OCI-LY7 (cell line): ENCODE data around the gene GPS1. TPM values are rescaled to one million over a fixed set of nuclear protein-coding genes. Genes with fewer than 3 reads are reported as not detected.

ENCODE experiments used
- BruUV-seq: library from RNA; stranded (reverse); fragments of 400-500 nt; replicated peaks from 2 replicates; lab custom pipeline; 2021; lab: Mats Ljungman, UMichigan
- CTCF ChIA-PET: fragments of 300-600 bp; sonication (Branson Sonifier 250); formaldehyde crosslinking; loops from one replicate; lab custom pipeline; 2022; ENCODE audit warnings: antibody characterized with exemption; ENCODE audit not compliant: unreplicated experiment; lab: Charles Lee
- POLR2A ChIA-PET: fragments of 300-600 bp; sonication (Branson Sonifier 250); formaldehyde crosslinking; loops from one replicate; lab custom pipeline; 2022; ENCODE audit warnings: antibody characterized with exemption; lab: Charles Lee
- DNase-seq: peaks from one replicate; pipeline ENCODE4 v3.0.0-alpha.2; 2015; ENCODE audit warnings: low spot score
- H2AFZ ChIP-seq: fragments of 200-600 bp; sonication (generic), shearing (Covaris generic); 2 replicates; pipeline ENCODE4 v1.6.1; 2014; ENCODE audit warnings: mild to moderate bottlenecking, antibody characterized with exemption, low read length, moderate library complexity
- H3K27ac ChIP-seq: fragments of 200-600 bp; sonication (generic); 2 replicates; pipeline ENCODE4 v1.5.1; 2014; ENCODE audit warnings: mixed run types, low read depth, mild to moderate bottlenecking, moderate library complexity, low read length, inconsistent platforms; ENCODE audit not compliant: poor library complexity, severe bottlenecking
- H3K36me3 ChIP-seq: fragments of 200-600 bp; sonication (generic); 2 replicates; pipeline ENCODE4 v1.6.1; 2014; ENCODE audit warnings: mild to moderate bottlenecking, antibody characterized with exemption, low read length, moderate library complexity, mixed read lengths; ENCODE audit not compliant: insufficient read depth
- H3K4me1 ChIP-seq: fragments of 200-600 bp; sonication (generic); 2 replicates; pipeline ENCODE4 v1.5.1; 2014; ENCODE audit warnings: mild to moderate bottlenecking, low read length; ENCODE audit not compliant: insufficient read depth, poor library complexity, severe bottlenecking
- H3K4me2 ChIP-seq: fragments of 200-600 bp; sonication (generic); 2 replicates; pipeline ENCODE4 v1.6.1; 2014; ENCODE audit warnings: mild to moderate bottlenecking, low read length
- H3K4me3 ChIP-seq: fragments of 200-600 bp; sonication (generic); 2 replicates; pipeline ENCODE4 v1.5.1; 2014; ENCODE audit warnings: mild to moderate bottlenecking, low read depth, low read length; ENCODE audit not compliant: poor library complexity, severe bottlenecking
- H3K79me2 ChIP-seq: fragments of 200-600 bp; sonication (generic); 2 replicates; pipeline ENCODE4 v1.6.1; 2016; ENCODE audit warnings: low read depth, mild to moderate bottlenecking, low read length, moderate library complexity, mixed read lengths; ENCODE audit not compliant: insufficient read depth
- H3K9me2 ChIP-seq: fragments of 200-600 bp; sonication (generic); 2 replicates; pipeline ENCODE4 v1.6.1; 2016; ENCODE audit warnings: mild to moderate bottlenecking, low read length, mixed read lengths; ENCODE audit not compliant: insufficient read depth
- H3K9me3 ChIP-seq: fragments of 200-600 bp; sonication (generic); 2 replicates; pipeline ENCODE4 v1.6.1; 2014; ENCODE audit warnings: mild to moderate bottlenecking, mixed run types, low read length, mixed read lengths
- H4K20me1 ChIP-seq: fragments of 200-600 bp; sonication (generic); 2 replicates; pipeline ENCODE4 v1.6.1; 2014; ENCODE audit warnings: mild to moderate bottlenecking, antibody characterized with exemption, low read length, moderate library complexity, mixed read lengths; ENCODE audit not compliant: insufficient read depth
- EZH2phosphoT487 ChIP-seq: fragments of 200-600 bp; sonication (generic); IDR thresholded peaks from 2 replicates; pipeline ENCODE4 v1.6.1; 2018; ENCODE audit warnings: low read depth, borderline replicate concordance, mild to moderate bottlenecking, mixed run types, antibody characterized with exemption, low read length, moderate library complexity, mixed read lengths
- intact Hi-C: fragments of 100-400 bp; cut with micrococcal nuclease; formaldehyde crosslinking; loops from one replicate; pipeline ENCODE4 v1.10.0; 2022; ENCODE audit not compliant: unreplicated experiment
- total RNA-seq, 2 experiments: library from RNA; depleted of rRNA in 1 of 2; stranded (reverse); fragments of >200 nt in 1 of 2; shearing (Covaris generic) in 1 of 2; gene quantifications; 2 replicates each; pipeline ENCODE4 v1.2.3, GENCODE V29; 2014 to 2022
- TF ChIP-seq, protein P1 (sequence below): fragments of 200-600 bp; sonication (generic); conservative IDR thresholded peaks from 2 replicates; pipeline ENCODE4 v1.5.1; 2014; ENCODE audit warnings: mild to moderate bottlenecking, antibody characterized with exemption, low read length, moderate library complexity, mixed read lengths

GPS1 gene
- total RNA-seq, 2 experiments from 2014 or later = 133 to 169 TPM

DNA sequence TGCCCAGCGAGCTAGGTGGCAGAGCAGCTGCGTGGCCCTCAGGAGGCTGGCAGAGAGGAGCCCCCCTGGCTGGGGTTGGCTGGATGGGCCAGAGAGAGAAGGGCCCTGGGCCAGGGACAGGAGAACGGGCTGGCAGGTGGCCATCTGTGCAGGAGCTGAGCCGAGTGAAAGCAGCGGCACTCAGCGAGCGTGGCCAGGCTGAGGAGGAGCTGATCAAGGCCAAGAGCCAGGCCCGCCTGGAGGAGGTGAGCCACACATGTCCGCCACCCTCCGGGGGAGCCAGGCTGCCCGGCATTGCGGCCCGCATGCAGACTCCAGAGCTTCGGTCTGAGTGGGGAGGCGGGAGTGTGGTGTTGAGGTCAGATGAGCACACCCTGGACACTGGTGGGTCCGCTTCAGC, 22.3 kb upstream of the GPS1 start:
- intact Hi-C loops = no loop called here
- no peaks in the 10 kb centered on the region for H3K9me2 ChIP-seq
- H3K4me1 ChIP-seq = peaks cover 14% of the 10 kb centered on the region
- POLR2A ChIA-PET = interaction anchor here (1.2 kb wide), 1 partner anchor 135 kb away, joined by 3 read pairs; no protein-coding TSS in a partner anchor
- no peaks in the 10 kb centered on the region for H3K79me2 ChIP-seq
- H3K4me2 ChIP-seq = no peak overlapping the region
- H3K36me3 ChIP-seq = no peaks in the 10 kb centered on the region
- no peak for DNase-seq
- H3K27ac ChIP-seq = no peak overlapping the region
- CTCF ChIA-PET = no interaction called here
- no TSS peak for BruUV-seq
- no peak overlapping the region for H2AFZ ChIP-seq
- no peaks in the 10 kb centered on the region for H4K20me1 ChIP-seq
- no peak overlapping the region for H3K4me3 ChIP-seq
- TF ChIP-seq, protein P1, sequence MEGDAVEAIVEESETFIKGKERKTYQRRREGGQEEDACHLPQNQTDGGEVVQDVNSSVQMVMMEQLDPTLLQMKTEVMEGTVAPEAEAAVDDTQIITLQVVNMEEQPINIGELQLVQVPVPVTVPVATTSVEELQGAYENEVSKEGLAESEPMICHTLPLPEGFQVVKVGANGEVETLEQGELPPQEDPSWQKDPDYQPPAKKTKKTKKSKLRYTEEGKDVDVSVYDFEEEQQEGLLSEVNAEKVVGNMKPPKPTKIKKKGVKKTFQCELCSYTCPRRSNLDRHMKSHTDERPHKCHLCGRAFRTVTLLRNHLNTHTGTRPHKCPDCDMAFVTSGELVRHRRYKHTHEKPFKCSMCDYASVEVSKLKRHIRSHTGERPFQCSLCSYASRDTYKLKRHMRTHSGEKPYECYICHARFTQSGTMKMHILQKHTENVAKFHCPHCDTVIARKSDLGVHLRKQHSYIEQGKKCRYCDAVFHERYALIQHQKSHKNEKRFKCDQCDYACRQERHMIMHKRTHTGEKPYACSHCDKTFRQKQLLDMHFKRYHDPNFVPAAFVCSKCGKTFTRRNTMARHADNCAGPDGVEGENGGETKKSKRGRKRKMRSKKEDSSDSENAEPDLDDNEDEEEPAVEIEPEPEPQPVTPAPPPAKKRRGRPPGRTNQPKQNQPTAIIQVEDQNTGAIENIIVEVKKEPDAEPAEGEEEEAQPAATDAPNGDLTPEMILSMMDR = no peak
- no peak for TF ChIP-seq EZH2phosphoT487
- H3K9me3 ChIP-seq = no peaks in the 10 kb centered on the region

DNA sequence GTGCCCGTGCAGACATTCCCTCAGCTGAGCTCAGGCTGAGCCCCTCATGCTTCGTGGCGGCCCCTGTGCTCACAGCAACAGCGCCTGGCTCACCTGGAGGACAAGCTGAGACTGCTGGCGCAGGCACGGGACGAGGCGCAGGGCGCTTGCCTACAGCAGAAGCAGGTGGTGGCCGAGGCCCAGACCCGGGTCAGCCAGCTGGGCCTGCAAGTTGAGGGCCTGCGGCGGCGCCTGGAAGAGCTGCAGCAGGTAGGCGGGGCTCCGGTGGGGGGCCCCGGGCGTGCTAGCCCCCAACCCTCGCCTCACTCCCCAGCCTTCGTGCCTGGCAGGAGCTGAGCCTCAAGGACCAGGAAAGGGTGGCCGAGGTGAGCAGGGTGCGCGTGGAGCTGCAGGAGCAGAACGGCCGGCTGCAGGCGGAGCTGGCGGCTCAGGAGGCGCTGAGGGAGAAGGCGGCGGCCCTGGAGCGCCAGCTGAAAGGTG, 21.7 kb upstream of the GPS1 start:
- no peaks in the 10 kb centered on the region for H3K9me3 ChIP-seq
- H3K27ac ChIP-seq = no peak overlapping the region
- H3K4me3 ChIP-seq = no peak overlapping the region
- H4K20me1 ChIP-seq = no peaks in the 10 kb centered on the region
- CTCF ChIA-PET = no interaction called here
- DNase-seq = no peak
- intact Hi-C loops = loop anchor here (1.0 to 5.0 kb wide), 2 partner anchors 124 to 177 kb away; no protein-coding TSS in a partner anchor
- no peaks in the 10 kb centered on the region for H3K79me2 ChIP-seq
- no peaks in the 10 kb centered on the region for H3K36me3 ChIP-seq
- H3K4me2 ChIP-seq = peak overlapping the region; percentile 62
- no peak overlapping the region for H2AFZ ChIP-seq
- no TSS peak for BruUV-seq
- POLR2A ChIA-PET = interaction anchor here (1.2 kb wide), 1 partner anchor 136 kb away, joined by 3 read pairs; no protein-coding TSS in a partner anchor
- H3K9me2 ChIP-seq = no peaks in the 10 kb centered on the region
- peaks cover 12% of the 10 kb centered on the region for H3K4me1 ChIP-seq
- TF ChIP-seq EZH2phosphoT487 = no peak
- TF ChIP-seq, protein P1 = no peak
